Activated CD4-positive, alpha-beta memory T cell treated with anti-CD3 and anti-CD28 coated beads, Interleukin-2, amount 10 ng/mL, durations not matched to agents 7 days and 5 days (primary cell): ENCODE measurements around the gene ACBD6. TPM values are rescaled to one million over a fixed set of nuclear protein-coding genes. Genes with fewer than 3 reads are reported as not detected.

ENCODE experiments used
- CTCF ChIA-PET: fragments of 350-600 bp; sonication (Branson Sonifier 250); formaldehyde crosslinking; loops from one replicate; lab custom pipeline; 2021; ENCODE audit warnings: antibody characterized with exemption, inconsistent platforms; lab: Charles Lee
- POLR2A ChIA-PET: fragments of 350-600 bp; sonication (Branson Sonifier 250); formaldehyde crosslinking; loops from one replicate; lab custom pipeline; 2021; ENCODE audit warnings: antibody characterized with exemption; lab: Charles Lee
- DNase-seq: peaks from one replicate; pipeline ENCODE4 v3.0.0-alpha.2; 2020
- H3K27ac Mint-ChIP-seq: one replicate; pipeline ENCODE4 v1.8.0; 2021; ENCODE audit warnings: mild to moderate bottlenecking, mixed read lengths
- H3K27me3 Mint-ChIP-seq: one replicate; pipeline ENCODE4 v1.8.0; 2021; ENCODE audit warnings: mixed read lengths
- H3K36me3 Mint-ChIP-seq: one replicate; pipeline ENCODE4 v1.8.0; 2021; ENCODE audit warnings: low read depth, mixed read lengths
- H3K4me1 Mint-ChIP-seq: one replicate; pipeline ENCODE4 v1.8.0; 2021; ENCODE audit warnings: mixed read lengths
- H3K4me3 Mint-ChIP-seq: one replicate; pipeline ENCODE4 v1.8.0; 2021; ENCODE audit warnings: mild to moderate bottlenecking, mixed read lengths
- H3K9me3 Mint-ChIP-seq: one replicate; pipeline ENCODE4 v1.8.0; 2021; ENCODE audit warnings: mixed read lengths
- total RNA-seq, 2 experiments: library from RNA; stranded (reverse); gene quantifications; one replicate each; pipeline ENCODE4 v1.2.3, GENCODE V29; 2021

ACBD6 gene
- total RNA-seq, 2 experiments from 2014 or later, result 27.5 to 33.2 TPM

DNA sequence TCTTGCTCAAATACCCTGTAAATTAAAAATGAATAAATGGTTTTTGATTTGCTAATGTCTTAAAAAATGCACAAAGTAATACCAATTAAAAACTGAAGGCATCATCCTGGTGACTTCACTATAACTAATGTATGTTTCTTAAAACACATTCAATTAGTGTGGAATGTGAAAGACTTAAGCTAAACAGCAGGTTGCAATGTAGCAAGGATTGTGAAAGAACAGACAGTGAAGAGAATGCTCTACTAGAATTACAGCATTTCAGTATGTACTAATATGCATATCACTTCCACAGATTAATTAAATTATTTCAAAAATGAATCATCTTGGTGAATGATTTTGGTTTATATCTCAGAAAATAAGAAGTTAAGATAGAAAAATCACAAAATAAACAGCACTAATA, 216.0 kb downstream of the ACBD6 start:
- ChIA-PET POLR2A (no interaction called here), CTCF (no interaction called here)
- DNase-seq, result no peak
- Mint-ChIP-seq H3K27ac (no peak overlapping the region), H3K27me3 (no peaks in the 10 kb centered on the region), H3K4me3 (no peak overlapping the region), H3K9me3 (no peaks in the 10 kb centered on the region), H3K36me3 (peaks cover 5% of the 10 kb centered on the region), H3K4me1 (peaks cover 15% of the 10 kb centered on the region)

DNA sequence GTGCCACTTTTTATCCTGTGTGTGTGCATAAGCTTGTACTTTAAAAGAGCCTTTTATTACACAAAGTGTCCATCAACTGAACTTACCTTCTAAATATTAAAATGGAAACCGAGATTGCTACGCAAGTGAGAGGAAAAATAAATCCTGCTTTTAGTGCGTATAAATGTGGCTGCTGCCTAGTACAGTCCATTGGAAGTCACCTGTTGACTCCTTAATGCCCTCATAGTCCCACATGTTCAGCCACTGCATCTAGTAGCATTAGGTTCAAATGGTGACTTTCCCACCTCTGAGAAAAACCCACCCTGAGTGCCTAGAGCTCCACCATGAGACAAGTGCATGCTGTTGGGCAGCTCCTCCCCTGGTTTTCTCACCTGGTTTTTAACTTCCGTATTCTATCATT, 219.3 kb downstream of the ACBD6 start:
- H3K9me3 Mint-ChIP-seq, result no peaks in the 10 kb centered on the region
- H3K27ac Mint-ChIP-seq, result no peak overlapping the region
- H3K27me3 Mint-ChIP-seq, result no peaks in the 10 kb centered on the region
- H3K4me3 Mint-ChIP-seq, result no peak overlapping the region
- no peak for DNase-seq
- H3K4me1 Mint-ChIP-seq, result no peaks in the 10 kb centered on the region
- ChIA-PET CTCF (no interaction called here), POLR2A (no interaction called here)
- peaks cover 5% of the 10 kb centered on the region for H3K36me3 Mint-ChIP-seq

DNA sequence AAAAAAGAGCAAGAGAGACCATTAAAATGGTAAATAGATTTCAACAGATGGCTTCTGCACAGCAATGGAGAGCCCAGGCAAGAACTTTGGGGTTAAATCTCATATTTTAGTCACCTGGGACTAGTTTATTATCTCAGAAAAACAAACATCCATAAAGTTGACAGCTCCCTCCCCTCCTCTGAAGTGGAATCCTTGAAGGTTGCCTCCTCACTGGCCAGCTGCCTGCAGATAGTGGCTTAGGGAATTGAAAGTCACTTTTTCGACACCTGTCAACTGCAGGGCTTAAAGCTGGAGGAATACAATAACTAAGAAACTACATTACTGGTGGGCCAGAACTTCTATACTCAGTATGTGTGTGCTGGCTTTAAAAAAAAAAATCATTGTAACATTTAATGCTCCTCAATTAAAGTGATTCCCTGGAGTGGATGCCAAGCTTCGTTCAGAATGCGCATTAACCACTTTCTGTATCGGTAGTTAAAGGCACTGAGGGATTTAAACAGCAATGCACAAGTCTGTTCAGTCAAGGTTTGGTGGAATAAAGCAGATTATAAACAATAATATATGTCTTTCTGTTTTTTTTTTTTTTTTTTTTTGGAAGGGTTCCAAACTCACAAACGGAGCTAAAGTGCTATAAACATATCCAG, 219.9 kb downstream of the ACBD6 start:
- POLR2A ChIA-PET, result no interaction called here
- no peak overlapping the region for H3K4me3 Mint-ChIP-seq
- no peaks in the 10 kb centered on the region for H3K9me3 Mint-ChIP-seq
- H3K27ac Mint-ChIP-seq, result no peak overlapping the region
- no peaks in the 10 kb centered on the region for H3K27me3 Mint-ChIP-seq
- H3K4me1 Mint-ChIP-seq, result no peaks in the 10 kb centered on the region
- no peak for DNase-seq
- H3K36me3 Mint-ChIP-seq, result peaks cover 4% of the 10 kb centered on the region
- CTCF ChIA-PET, result no interaction called here

DNA sequence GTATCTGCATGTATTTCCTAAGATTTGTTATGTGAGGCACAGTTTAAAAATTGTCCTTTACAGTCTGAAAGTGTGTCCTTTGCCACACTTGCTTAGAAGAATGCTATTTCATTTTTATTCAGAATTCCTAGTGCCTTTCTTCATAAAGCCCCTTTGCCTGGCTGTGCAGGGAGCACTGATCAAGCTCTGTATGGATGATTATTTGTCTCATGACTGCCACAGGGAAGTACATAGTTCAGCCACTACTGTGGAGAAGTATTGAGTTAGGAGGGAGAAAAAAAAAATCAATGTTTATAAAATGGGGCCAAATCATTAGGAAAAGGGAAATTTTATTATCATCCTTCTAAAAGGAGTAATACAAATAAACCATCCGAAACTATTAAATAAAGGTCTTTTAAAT, 220.9 kb downstream of the ACBD6 start:
- H3K27me3 Mint-ChIP-seq, result no peaks in the 10 kb centered on the region
- POLR2A ChIA-PET, result no interaction called here
- no peak overlapping the region for H3K4me3 Mint-ChIP-seq
- no peaks in the 10 kb centered on the region for H3K4me1 Mint-ChIP-seq
- H3K27ac Mint-ChIP-seq, result no peak overlapping the region
- no peaks in the 10 kb centered on the region for H3K9me3 Mint-ChIP-seq
- peaks cover 4% of the 10 kb centered on the region for H3K36me3 Mint-ChIP-seq
- no peak for DNase-seq
- CTCF ChIA-PET, result no interaction called here

DNA sequence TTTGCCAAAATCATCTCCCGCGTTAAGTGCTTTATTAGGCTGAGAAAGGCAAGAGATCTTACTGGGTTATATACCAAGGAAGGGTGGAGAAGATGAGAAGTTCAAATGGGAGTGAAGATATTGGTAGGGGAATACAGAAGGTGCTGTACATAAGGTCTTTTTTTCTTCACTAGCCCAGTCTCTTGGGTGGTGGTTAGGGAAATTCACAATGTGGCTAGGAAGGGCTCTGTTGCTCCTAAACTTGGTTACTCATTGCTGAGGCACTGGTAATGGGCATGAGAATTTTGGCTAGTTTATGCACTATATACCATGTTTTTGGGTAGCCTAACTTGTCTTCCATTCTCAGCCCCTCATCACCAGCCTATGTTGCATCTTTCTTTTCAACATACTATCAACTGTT, 221.8 kb downstream of the ACBD6 start:
- DNase-seq, result no peak
- no peaks in the 10 kb centered on the region for H3K27me3 Mint-ChIP-seq
- POLR2A ChIA-PET, result no interaction called here
- H3K4me3 Mint-ChIP-seq, result no peak overlapping the region
- no peak overlapping the region for H3K27ac Mint-ChIP-seq
- H3K36me3 Mint-ChIP-seq, result peaks cover 4% of the 10 kb centered on the region
- no peaks in the 10 kb centered on the region for H3K4me1 Mint-ChIP-seq
- CTCF ChIA-PET, result no interaction called here
- no peaks in the 10 kb centered on the region for H3K9me3 Mint-ChIP-seq

DNA sequence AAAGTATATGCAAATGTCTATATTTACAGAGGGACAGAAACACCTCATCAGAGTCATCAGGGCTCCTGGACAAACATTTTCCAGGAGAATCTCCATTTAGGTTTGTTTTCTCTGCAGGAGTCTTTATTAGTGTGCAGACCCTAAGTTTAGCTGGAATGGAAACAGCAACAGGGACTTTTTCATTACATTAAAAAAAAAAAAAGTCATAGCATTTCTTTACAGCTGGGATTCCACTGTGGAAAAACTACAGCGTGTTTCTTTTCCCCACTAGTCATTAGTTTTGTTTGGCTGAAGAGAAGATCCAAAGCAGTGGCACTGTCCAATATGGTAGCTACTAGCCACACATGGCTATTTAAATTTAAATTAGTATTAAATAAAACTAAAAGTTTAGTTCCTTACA, 222.7 kb downstream of the ACBD6 start:
- no peaks in the 10 kb centered on the region for H3K27me3 Mint-ChIP-seq
- H3K4me1 Mint-ChIP-seq, result no peaks in the 10 kb centered on the region
- H3K27ac Mint-ChIP-seq, result no peak overlapping the region
- no peaks in the 10 kb centered on the region for H3K9me3 Mint-ChIP-seq
- ChIA-PET POLR2A (no interaction called here), CTCF (interaction anchor here (2.0 kb wide), 1 partner anchor 27 kb away, joined by 4 read pairs; no protein-coding TSS in a partner anchor)
- peaks cover 8% of the 10 kb centered on the region for H3K36me3 Mint-ChIP-seq
- DNase-seq, result no peak
- H3K4me3 Mint-ChIP-seq, result no peak overlapping the region

DNA sequence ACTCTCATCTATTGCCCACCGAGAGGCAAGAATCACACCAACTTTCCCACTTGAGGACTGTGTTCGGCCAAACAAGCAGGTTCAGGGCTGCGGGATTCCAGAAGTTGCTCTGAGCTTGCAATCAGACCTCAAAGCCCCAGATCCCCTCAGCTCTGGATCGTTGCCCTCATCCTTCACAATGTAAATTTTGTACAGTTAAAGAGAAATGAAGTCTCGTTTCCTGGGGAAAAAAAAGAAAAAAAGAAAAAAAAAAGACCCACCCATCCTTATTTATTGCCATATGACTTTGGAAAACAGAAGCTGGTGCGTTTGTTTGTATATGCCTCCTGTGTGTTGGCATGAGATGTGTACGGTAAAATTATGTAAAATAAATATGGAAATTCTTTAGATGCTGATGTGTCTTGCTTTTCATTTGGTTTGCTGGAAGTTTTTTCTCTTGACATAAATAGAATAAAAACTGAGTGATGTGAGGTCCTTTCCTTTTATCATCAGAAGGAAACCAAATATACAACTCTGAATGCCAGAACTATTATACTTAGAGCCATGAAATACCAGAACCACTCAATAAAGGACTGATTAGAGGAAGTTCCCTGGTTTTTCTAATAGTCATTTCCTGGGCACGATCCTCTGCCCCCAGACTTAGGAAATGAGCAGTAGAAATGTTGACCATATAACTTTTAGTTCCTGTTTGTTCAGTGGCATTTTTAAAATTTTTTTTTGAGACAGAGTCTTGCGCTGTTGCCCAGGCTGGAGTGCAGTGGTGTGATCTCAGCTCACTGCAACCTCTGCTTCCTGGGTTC, 223.6 kb downstream of the ACBD6 start:
- Mint-ChIP-seq H3K27ac (no peak overlapping the region), H3K27me3 (no peaks in the 10 kb centered on the region), H3K36me3 (peaks cover 8% of the 10 kb centered on the region), H3K9me3 (no peaks in the 10 kb centered on the region), H3K4me3 (no peak overlapping the region), H3K4me1 (no peaks in the 10 kb centered on the region)
- ChIA-PET CTCF (interaction anchor here (2.0 kb wide), 1 partner anchor 26 kb away, joined by 4 read pairs; no protein-coding TSS in a partner anchor), POLR2A (no interaction called here)
- DNase-seq, result no peak

DNA sequence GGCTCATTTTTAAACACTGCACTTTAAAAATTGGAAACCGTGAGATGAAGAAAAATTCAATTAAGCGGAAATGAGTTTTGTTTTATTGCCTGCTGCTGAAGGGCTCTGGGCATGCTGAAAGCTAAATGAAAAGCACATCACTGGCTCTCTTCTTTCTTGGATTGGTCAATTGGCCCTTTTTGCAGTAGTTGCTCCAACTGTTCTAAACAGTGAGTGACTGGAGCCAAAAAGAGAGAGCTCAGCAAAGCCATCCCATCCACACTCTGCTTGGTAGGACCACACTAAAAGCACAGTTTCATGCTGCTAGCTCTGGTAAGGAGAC, 224.2 kb downstream of the ACBD6 start:
- POLR2A ChIA-PET, result no interaction called here
- Mint-ChIP-seq H3K4me1 (no peaks in the 10 kb centered on the region), H3K4me3 (no peak overlapping the region), H3K27me3 (no peaks in the 10 kb centered on the region), H3K36me3 (peaks cover 6% of the 10 kb centered on the region), H3K27ac (no peak overlapping the region), H3K9me3 (no peaks in the 10 kb centered on the region)
- no peak for DNase-seq
- CTCF ChIA-PET, result interaction anchor here (2.0 kb wide), 1 partner anchor 25 kb away, joined by 4 read pairs; no protein-coding TSS in a partner anchor

DNA sequence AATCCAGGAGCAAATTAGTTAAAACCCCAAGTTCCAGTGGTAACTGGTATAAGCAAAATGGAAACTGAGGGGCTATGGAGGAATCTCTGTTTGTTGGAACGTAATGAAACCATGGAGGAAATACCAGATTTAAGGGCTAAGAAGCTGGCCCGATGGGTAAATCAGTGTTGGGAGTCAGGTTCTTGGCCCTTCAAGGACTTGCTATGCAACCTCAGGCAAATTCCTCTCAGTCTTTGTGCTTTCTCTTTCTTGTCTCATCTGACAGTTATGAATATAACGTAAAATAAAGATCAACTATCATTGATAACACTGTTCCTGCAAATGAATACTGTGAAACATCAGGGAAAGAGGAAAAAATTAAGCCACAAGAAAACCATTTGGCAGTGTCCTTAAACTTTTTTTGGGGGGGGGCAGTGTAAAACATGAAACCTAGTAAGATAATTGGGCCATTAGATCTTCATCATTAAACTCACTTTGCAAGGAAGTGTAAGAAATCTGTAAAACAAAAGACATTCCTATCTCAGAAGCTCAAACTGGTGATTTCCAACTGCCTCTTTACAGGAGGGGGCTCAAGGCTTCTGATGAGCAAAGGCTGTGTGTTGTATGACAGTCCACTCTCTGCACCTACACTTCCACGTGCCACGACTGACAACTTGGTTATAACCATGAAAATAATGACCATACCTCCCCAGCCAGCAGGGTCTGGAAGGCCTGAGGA, 224.7 kb downstream of the ACBD6 start:
- no peaks in the 10 kb centered on the region for H3K27me3 Mint-ChIP-seq
- H3K9me3 Mint-ChIP-seq, result no peaks in the 10 kb centered on the region
- no peak overlapping the region for H3K4me3 Mint-ChIP-seq
- ChIA-PET POLR2A (no interaction called here), CTCF (no interaction called here)
- H3K27ac Mint-ChIP-seq, result no peak overlapping the region
- H3K36me3 Mint-ChIP-seq, result peaks cover 6% of the 10 kb centered on the region
- no peaks in the 10 kb centered on the region for H3K4me1 Mint-ChIP-seq
- DNase-seq, result no peak

DNA sequence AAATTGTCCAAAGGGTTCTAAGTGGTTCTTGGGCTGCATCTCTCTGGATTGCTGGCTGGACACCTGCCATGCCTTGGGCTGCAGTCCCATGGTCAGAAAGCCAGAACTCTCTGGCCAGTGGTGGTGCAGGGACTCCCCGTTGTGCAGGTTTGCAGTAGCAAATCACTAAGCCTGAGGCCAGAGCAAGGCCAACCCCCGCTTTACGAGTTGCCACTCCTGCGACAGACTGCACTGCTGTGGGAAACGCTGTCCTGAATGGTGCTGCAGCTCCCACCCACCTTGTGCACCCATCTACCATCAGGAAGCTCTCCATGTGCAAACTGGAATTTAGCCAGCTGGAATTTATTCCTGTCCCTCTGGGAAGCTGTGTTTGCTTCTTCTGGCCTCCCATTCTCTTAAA, 226.7 kb downstream of the ACBD6 start:
- ChIA-PET POLR2A (no interaction called here), CTCF (no interaction called here)
- no peaks in the 10 kb centered on the region for H3K9me3 Mint-ChIP-seq
- H3K4me3 Mint-ChIP-seq, result no peak overlapping the region
- peaks cover 6% of the 10 kb centered on the region for H3K36me3 Mint-ChIP-seq
- H3K27me3 Mint-ChIP-seq, result no peaks in the 10 kb centered on the region
- H3K27ac Mint-ChIP-seq, result no peak overlapping the region
- H3K4me1 Mint-ChIP-seq, result no peaks in the 10 kb centered on the region
- no peak for DNase-seq

DNA sequence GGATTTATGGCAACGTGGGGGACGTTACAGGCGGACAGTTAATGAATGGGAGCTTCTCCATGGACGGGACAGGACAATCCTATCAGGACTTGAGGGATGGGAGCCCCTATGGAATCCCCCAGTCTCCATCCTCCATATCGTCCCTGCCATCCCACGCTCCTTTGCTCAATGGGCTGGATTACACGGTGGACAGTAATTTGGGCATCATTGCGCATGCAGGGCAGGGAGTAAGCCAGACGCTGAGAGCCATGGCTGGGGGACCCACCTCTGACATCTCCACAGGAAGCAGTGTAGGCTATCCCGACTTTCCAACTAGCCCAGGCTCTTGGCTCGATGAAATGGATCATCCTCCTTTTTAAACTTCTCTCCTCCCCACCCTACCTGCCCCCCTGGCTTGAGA, 228.2 kb downstream of the ACBD6 start:
- Mint-ChIP-seq H3K36me3 (peaks cover 6% of the 10 kb centered on the region), H3K4me3 (no peak overlapping the region), H3K27ac (no peak overlapping the region), H3K9me3 (no peaks in the 10 kb centered on the region), H3K27me3 (no peaks in the 10 kb centered on the region), H3K4me1 (no peaks in the 10 kb centered on the region)
- POLR2A ChIA-PET, result no interaction called here
- CTCF ChIA-PET, result interaction anchor here (1.6 kb wide), 1 partner anchor 14 kb away, joined by 3 read pairs; no protein-coding TSS in a partner anchor
- no peak for DNase-seq

DNA sequence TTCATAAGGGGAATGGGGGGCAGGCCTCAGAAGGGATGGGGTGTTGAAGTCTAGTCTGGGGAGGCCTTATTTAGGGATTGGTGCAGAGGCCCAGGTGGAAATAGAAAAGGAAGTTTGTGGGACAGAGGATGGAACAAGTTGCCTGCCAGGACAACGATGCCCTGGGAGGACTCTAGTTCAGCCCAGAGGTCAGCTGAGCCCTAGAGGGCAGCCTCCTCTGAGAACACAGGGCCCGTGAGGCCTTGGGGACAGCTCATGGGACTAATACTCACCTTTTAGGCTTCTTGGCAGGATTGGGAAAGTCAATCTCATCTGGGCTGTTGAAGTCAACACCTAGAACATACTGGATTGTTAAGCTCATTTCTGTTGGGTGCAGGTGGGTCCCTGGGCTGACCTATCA, 229.3 kb downstream of the ACBD6 start:
- no peak for DNase-seq
- Mint-ChIP-seq H3K36me3 (peaks cover 6% of the 10 kb centered on the region), H3K4me3 (no peak overlapping the region), H3K27ac (no peak overlapping the region), H3K4me1 (no peaks in the 10 kb centered on the region), H3K27me3 (no peaks in the 10 kb centered on the region), H3K9me3 (no peaks in the 10 kb centered on the region)
- ChIA-PET CTCF (interaction anchor here (1.6 kb wide), 1 partner anchor 13 kb away, joined by 3 read pairs; no protein-coding TSS in a partner anchor), POLR2A (interaction anchor here (0.6 kb wide), 1 partner anchor 48 kb away, joined by 3 read pairs; no protein-coding TSS in a partner anchor)

DNA sequence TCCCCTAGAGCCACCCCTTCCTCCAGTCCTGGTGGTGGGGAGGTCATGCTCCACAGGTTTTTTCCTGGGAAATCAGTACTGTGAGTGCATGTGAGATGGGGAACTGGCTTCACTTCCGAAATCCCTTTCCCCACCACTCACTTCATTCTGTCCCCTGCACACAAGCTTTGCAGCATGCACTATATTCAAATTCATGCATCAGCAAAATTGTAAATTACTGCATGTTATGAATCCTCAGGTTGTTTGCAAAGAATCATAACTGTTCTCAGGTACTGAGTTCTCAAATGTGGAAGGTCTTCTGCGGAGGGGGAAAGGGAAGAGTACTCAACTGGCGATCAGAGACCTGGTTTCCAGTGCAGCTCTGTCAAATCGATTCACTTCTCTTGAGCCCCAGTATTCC, 230.0 kb downstream of the ACBD6 start:
- no peaks in the 10 kb centered on the region for H3K9me3 Mint-ChIP-seq
- H3K4me1 Mint-ChIP-seq, result no peaks in the 10 kb centered on the region
- H3K27ac Mint-ChIP-seq, result no peak overlapping the region
- H3K27me3 Mint-ChIP-seq, result no peaks in the 10 kb centered on the region
- DNase-seq, result no peak
- no peak overlapping the region for H3K4me3 Mint-ChIP-seq
- CTCF ChIA-PET, result no interaction called here
- peaks cover 4% of the 10 kb centered on the region for H3K36me3 Mint-ChIP-seq
- POLR2A ChIA-PET, result no interaction called here
